Activated B cell treated with CpG ODN at 0.5 μM for 24 hours (primary cell): ENCODE data around the gene SDHA. TPM values are rescaled to one million over a fixed set of nuclear protein-coding genes. Genes with fewer than 3 reads are reported as not detected.

Experiments
- ATAC-seq: fragments of 200-7000 bp; cut with Tn5 transposase; one replicate; pipeline ENCODE4 v1.10.0; 2021; ENCODE audit warnings: low read depth, mild to moderate bottlenecking, moderate library complexity
- CTCF ChIA-PET: fragments of 350-600 bp; sonication (Branson Sonifier 250); formaldehyde crosslinking; loops from one replicate; lab custom pipeline; 2021; ENCODE audit warnings: antibody characterized with exemption; lab: Charles Lee
- POLR2A ChIA-PET: fragments of 350-600 bp; sonication (Branson Sonifier 250); formaldehyde crosslinking; loops from one replicate; lab custom pipeline; 2021; ENCODE audit warnings: antibody characterized with exemption; lab: Charles Lee
- DNase-seq: peaks from one replicate; pipeline ENCODE4 v3.0.0; 2022
- H3K27ac Mint-ChIP-seq: one replicate; pipeline ENCODE4 v1.8.0; 2020; ENCODE audit warnings: mixed read lengths
- H3K27me3 Mint-ChIP-seq: one replicate; pipeline ENCODE4 v1.8.0; 2021; ENCODE audit warnings: mixed read lengths
- H3K36me3 Mint-ChIP-seq: one replicate; pipeline ENCODE4 v1.8.0; 2021; ENCODE audit warnings: low read depth, mixed read lengths
- H3K4me1 Mint-ChIP-seq: one replicate; pipeline ENCODE4 v1.8.0; 2021; ENCODE audit warnings: mixed read lengths
- H3K4me3 Mint-ChIP-seq: one replicate; pipeline ENCODE4 v1.8.0; 2020; ENCODE audit warnings: mild to moderate bottlenecking, mixed read lengths
- H3K9me3 Mint-ChIP-seq: one replicate; pipeline ENCODE4 v1.8.0; 2020; ENCODE audit warnings: mixed read lengths
- CTCF ChIP-seq: fragments of 200-600 bp; IDR thresholded peaks from one replicate; pipeline ENCODE4 v1.8.0; 2022; ENCODE audit warnings: antibody characterized with exemption, mild to moderate bottlenecking
- intact Hi-C: fragments of 100-400 bp; cut with micrococcal nuclease; formaldehyde crosslinking; loops from one replicate; pipeline ENCODE4 v1.15.1; 2024
- total RNA-seq: library from RNA; stranded (reverse); gene quantifications from 2 replicates; pipeline ENCODE4 v1.2.3, GENCODE V29; 2022

Gene SDHA
- total RNA-seq, 1 donor from 2014 or later = 95.7 TPM

GRCh38 chr5:172421-172820, 45.7 kb upstream of the SDHA start:
- intact Hi-C loops = no loop called here
- H3K4me1 Mint-ChIP-seq = no peaks in the 10 kb centered on the region
- DNase-seq = no peak
- H3K9me3 Mint-ChIP-seq = no peaks in the 10 kb centered on the region
- ChIA-PET POLR2A (no interaction called here), CTCF (no interaction called here)
- H3K27me3 Mint-ChIP-seq = peaks cover 4% of the 10 kb centered on the region
- no peak overlapping the region for H3K4me3 Mint-ChIP-seq
- ATAC-seq = no peak
- no peak overlapping the region for H3K27ac Mint-ChIP-seq
- TF ChIP-seq CTCF = no peak
- no peaks in the 10 kb centered on the region for H3K36me3 Mint-ChIP-seq

GRCh38 chr5:172841-173251, 45.3 kb upstream of the SDHA start:
- ChIA-PET POLR2A (no interaction called here), CTCF (no interaction called here)
- intact Hi-C loops = no loop called here
- H3K4me3 Mint-ChIP-seq = no peak overlapping the region
- peaks cover 4% of the 10 kb centered on the region for H3K27me3 Mint-ChIP-seq
- ATAC-seq = no peak
- no peaks in the 10 kb centered on the region for H3K36me3 Mint-ChIP-seq
- no peaks in the 10 kb centered on the region for H3K4me1 Mint-ChIP-seq
- no peaks in the 10 kb centered on the region for H3K9me3 Mint-ChIP-seq
- TF ChIP-seq CTCF = no peak
- no peak for DNase-seq
- H3K27ac Mint-ChIP-seq = no peak overlapping the region

- no peaks in the 10 kb centered on the region for H3K36me3 Mint-ChIP-seq
- ChIA-PET POLR2A (no interaction called here), CTCF (no interaction called here)
- no peak for TF ChIP-seq CTCF
- DNase-seq = no peak
- no peak overlapping the region for H3K4me3 Mint-ChIP-seq
- no peak overlapping the region for H3K27ac Mint-ChIP-seq
- no peaks in the 10 kb centered on the region for H3K4me1 Mint-ChIP-seq
- no peak for ATAC-seq
- intact Hi-C loops = no loop called here
- H3K27me3 Mint-ChIP-seq = peaks cover 4% of the 10 kb centered on the region
- H3K9me3 Mint-ChIP-seq = no peaks in the 10 kb centered on the region
Observed at GRCh38 chr5:173392-174290, 44.5 kb upstream of the SDHA start.

- Mint-ChIP-seq H3K27ac (no peak overlapping the region), H3K4me3 (no peak overlapping the region), H3K36me3 (no peaks in the 10 kb centered on the region), H3K9me3 (no peaks in the 10 kb centered on the region), H3K4me1 (no peaks in the 10 kb centered on the region), H3K27me3 (peaks cover 4% of the 10 kb centered on the region)
- ChIA-PET CTCF (no interaction called here), POLR2A (no interaction called here)
- no peak for TF ChIP-seq CTCF
- intact Hi-C loops = no loop called here
- no peak for DNase-seq
- ATAC-seq = no peak
Observed at GRCh38 chr5:174291-174600, 43.9 kb upstream of the SDHA start.

GRCh38 chr5:174876-175465, 43.1 kb upstream of the SDHA start:
- H3K9me3 Mint-ChIP-seq = no peaks in the 10 kb centered on the region
- no peaks in the 10 kb centered on the region for H3K36me3 Mint-ChIP-seq
- no peak overlapping the region for H3K27ac Mint-ChIP-seq
- peaks cover 4% of the 10 kb centered on the region for H3K27me3 Mint-ChIP-seq
- H3K4me1 Mint-ChIP-seq = no peaks in the 10 kb centered on the region
- no peak for TF ChIP-seq CTCF
- DNase-seq (no peak), ATAC-seq (no peak)
- H3K4me3 Mint-ChIP-seq = no peak overlapping the region
- ChIA-PET CTCF (no interaction called here), POLR2A (no interaction called here)
- intact Hi-C loops = no loop called here
